PC-3 (cell line): ENCODE results near the gene OR52K2.

Experiments
- CTCF ChIP-seq: fragments of 300-600 bp; sonication (generic); conservative IDR thresholded peaks from 2 replicates; pipeline ENCODE4 v1.5.1; 2017; ENCODE audit warnings: antibody characterized with exemption, low read depth, mild to moderate bottlenecking, low read length
- EZH2 ChIP-seq: fragments of 300-600 bp; sonication (generic); IDR thresholded peaks from one replicate; pipeline ENCODE4 v1.6.1; 2017; ENCODE audit warnings: antibody characterized with exemption, mild to moderate bottlenecking, low read length; ENCODE audit not compliant: unreplicated experiment

DNA sequence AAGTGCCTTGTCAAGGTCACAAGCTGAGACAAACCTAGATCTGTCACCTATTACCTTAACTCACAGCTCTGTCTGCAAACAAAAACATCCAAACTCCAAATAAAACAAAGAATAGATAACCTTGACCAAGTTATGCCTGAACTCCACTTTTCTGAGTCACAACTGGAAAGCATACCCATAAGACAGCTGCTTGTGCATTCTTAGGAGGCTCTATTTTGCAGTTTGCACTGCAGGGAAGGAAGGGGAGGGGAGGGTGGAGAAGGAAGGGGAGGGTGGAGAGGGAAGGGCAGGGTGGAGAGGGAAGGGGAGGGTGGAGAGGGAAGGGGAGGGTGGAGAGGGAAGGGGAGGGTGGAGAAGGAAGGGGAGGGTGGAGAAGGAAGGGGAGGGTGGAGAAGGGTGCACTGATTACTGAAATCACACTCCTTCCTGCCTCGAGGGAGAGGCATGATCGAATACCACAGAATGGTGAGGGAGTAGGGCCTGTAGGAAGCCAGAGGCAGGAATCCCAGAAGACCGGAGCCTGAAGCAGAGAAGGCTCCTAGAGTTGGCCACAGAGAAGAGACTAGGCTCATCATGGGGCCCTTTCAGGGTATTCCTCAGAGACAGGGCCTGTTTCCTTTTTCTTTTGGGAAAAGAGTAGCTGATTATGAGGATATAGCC lies 5.7 kb upstream of the OR52K2 start:
- TF ChIP-seq CTCF: no peak
- TF ChIP-seq EZH2: no peak
